HepG2 (cell line): ENCODE measurements around the gene PHKG1. TPM values are rescaled to one million over a fixed set of nuclear protein-coding genes. Genes with fewer than 3 reads are reported as not detected.

ENCODE experiments used
- ARID2 ChIP-seq: sonication (generic); formaldehyde crosslinking; IDR thresholded peaks from 2 replicates; pipeline ENCODE4 v1.8.1; 2022; ENCODE audit warnings: mild to moderate bottlenecking, missing genetic modification reagents, borderline replicate concordance
- ATF6 ChIP-seq: sonication (generic); formaldehyde crosslinking; conservative IDR thresholded peaks from 2 replicates; pipeline ENCODE4 v1.4.0; 2020; ENCODE audit warnings: missing genetic modification reagents
- CSRNP2 ChIP-seq: sonication (generic); formaldehyde crosslinking; conservative IDR thresholded peaks from 2 replicates; pipeline ENCODE4 v1.8.0; 2022; ENCODE audit warnings: low read depth, missing genetic modification reagents
- EP300 ChIP-seq, 3 experiments: sonication (generic) in 1 of 3; formaldehyde crosslinking in 1 of 3; IDR thresholded peaks; 2 replicates each; pipeline versions ENCODE4 v1.5.1 to v1.6.1; 2011 to 2020; ENCODE audit warnings: low read depth in 2 of 3, low read length in 2 of 3, borderline replicate concordance in 1 of 3, improper control_type of control experiment in 1 of 3, mild to moderate bottlenecking in 1 of 3, missing genetic modification reagents in 1 of 3, moderate library complexity in 1 of 3
- FIP1L1 ChIP-seq: fragments of 200-400 bp; formaldehyde crosslinking; IDR thresholded peaks from 2 replicates; pipeline ENCODE4 v1.6.1; 2018; ENCODE audit warnings: low read depth, mild to moderate bottlenecking, low read length, moderate library complexity, borderline replicate concordance; ENCODE audit not compliant: insufficient read depth
- GABPA ChIP-seq, 2 experiments: IDR thresholded peaks; 2 replicates each; pipeline ENCODE4 v1.6.1; 2011 to 2016; ENCODE audit warnings: low read depth in 2 of 2, low read length in 1 of 2, missing biosample characterization in 1 of 2, missing genetic modification characterization in 1 of 2
- KMT2A ChIP-seq: sonication (generic); formaldehyde crosslinking; IDR thresholded peaks from 2 replicates; pipeline ENCODE4 v1.4.0; 2020; ENCODE audit warnings: missing genetic modification reagents
- MAX ChIP-seq: IDR thresholded peaks from 2 replicates; pipeline ENCODE4 v1.6.1; 2012; ENCODE audit warnings: inconsistent platforms
- MIXL1 ChIP-seq: IDR thresholded peaks from 2 replicates; pipeline ENCODE4 v1.6.1; 2016
- MLLT10 ChIP-seq: sonication (generic); formaldehyde crosslinking; IDR thresholded peaks from 2 replicates; pipeline ENCODE4 v1.4.0; 2020; ENCODE audit warnings: missing genetic modification reagents
- MTERF4 ChIP-seq: sonication (generic); formaldehyde crosslinking; IDR thresholded peaks from 2 replicates; pipeline ENCODE4 v1.8.0; 2023; ENCODE audit warnings: mild to moderate bottlenecking, missing genetic modification reagents
- NCOA5 ChIP-seq: sonication (generic); formaldehyde crosslinking; IDR thresholded peaks from 2 replicates; pipeline ENCODE4 v1.4.0; 2020; ENCODE audit warnings: missing genetic modification reagents
- NKX3-1 ChIP-seq: sonication (generic); formaldehyde crosslinking; IDR thresholded peaks from 2 replicates; pipeline ENCODE4 v1.5.0; 2020; ENCODE audit warnings: missing genetic modification reagents
- POGZ ChIP-seq: sonication (generic); formaldehyde crosslinking; IDR thresholded peaks from 2 replicates; pipeline ENCODE4 v1.4.0; 2020; ENCODE audit warnings: mild to moderate bottlenecking, missing genetic modification reagents
- REPIN1 ChIP-seq: sonication (generic); formaldehyde crosslinking; IDR thresholded peaks from 2 replicates; pipeline ENCODE4 v1.8.0; 2022; ENCODE audit warnings: missing genetic modification reagents, low read depth, mild to moderate bottlenecking, borderline replicate concordance
- SMAD3 ChIP-seq: sonication (generic); formaldehyde crosslinking; IDR thresholded peaks from 2 replicates; pipeline ENCODE4 v1.4.0; 2020; ENCODE audit warnings: missing genetic modification reagents
- SMYD3 ChIP-seq: sonication (generic); formaldehyde crosslinking; IDR thresholded peaks from 2 replicates; pipeline ENCODE4 v1.8.1; 2023; ENCODE audit warnings: mild to moderate bottlenecking, missing genetic modification reagents
- STAG1 ChIP-seq: sonication (generic); formaldehyde crosslinking; IDR thresholded peaks from 2 replicates; pipeline ENCODE4 v1.4.0; 2020; ENCODE audit warnings: missing genetic modification reagents
- TP53 ChIP-seq: sonication (generic); formaldehyde crosslinking; conservative IDR thresholded peaks from 2 replicates; pipeline ENCODE4 v1.4.0; 2020; ENCODE audit warnings: missing genetic modification reagents
- ZFP62 ChIP-seq: sonication (generic); formaldehyde crosslinking; IDR thresholded peaks from 2 replicates; pipeline ENCODE4 v1.4.0; 2020; ENCODE audit warnings: missing genetic modification reagents
- ZKSCAN1 ChIP-seq: fragments of 150-350 bp; IDR thresholded peaks from 2 replicates; pipeline ENCODE4 v1.6.1; 2014; ENCODE audit warnings: low read length
- ZNF101 ChIP-seq: sonication (generic); formaldehyde crosslinking; IDR thresholded peaks from 2 replicates; pipeline ENCODE4 v1.4.0; 2020; ENCODE audit warnings: mild to moderate bottlenecking, low read depth, missing genetic modification reagents, borderline replicate concordance
- ZNF331 ChIP-seq: sonication (generic); formaldehyde crosslinking; IDR thresholded peaks from 2 replicates; pipeline ENCODE4 v1.4.0; 2020; ENCODE audit warnings: missing genetic modification reagents
- ZNF34 ChIP-seq: sonication (generic); formaldehyde crosslinking; IDR thresholded peaks from 2 replicates; pipeline ENCODE4 v1.4.0; 2020; ENCODE audit warnings: mild to moderate bottlenecking, missing genetic modification reagents, borderline replicate concordance
- polyA plus RNA-seq, 8 experiments: library from polyadenylated mRNA; depleted of rRNA in 3 of 8; stranded (reverse) in 7 of 8; unstranded in 1 of 8; fragments of >200 nt; fragmentation: Illumina TruSeq in 4 of 8; extraction: Trizol in 4 of 8; gene quantifications; 2 replicates each; pipeline versions ENCODE4 v1.2.1 to v1.2.3, GENCODE V29; 2011 to 2016; ENCODE audit warnings: low read depth in 4 of 8, missing spikeins in 1 of 8, mixed read lengths in 1 of 8; ENCODE audit not compliant: insufficient read depth in 1 of 8
- total RNA-seq, 5 experiments: library from RNA; depleted of rRNA; stranded (reverse); fragments of >200 nt; fragmentation: Illumina TruSeq; extraction: Trizol; gene quantifications; 2 replicates each; pipeline ENCODE4 v1.2.3, GENCODE V29; 2016; ENCODE audit warnings: low read depth in 1 of 5

Gene PHKG1
- total and polyA plus RNA-seq, 2 of the 13 experiments (the other 11 are each of a cell fraction or from before 2014, with no cell fraction given) = 0.44 to 0.71 TPM

GRCh38 chr7:56051339-56052191 is 41.2 kb downstream of the PHKG1 start, which contains the start of the genes CCT6A and PSPH (continued):
- TF ChIP-seq FIP1L1 (0 out of 2 replicates have a peak, but pooled peaks have one; percentile 67), SMAD3 (CRISPR knock-in tag) (peak; percentile 78; the same call in 1 of the 2 replicates), POGZ (CRISPR knock-in tag) (peak; percentile 95), ARID2 (CRISPR knock-in tag) (no peak), STAG1 (peak; percentile 2; the same call in 1 of the 2 replicates), MAX (peak; percentile 94), REPIN1 (CRISPR knock-in tag) (peak; percentile 89), TP53 (CRISPR knock-in tag) (peak; percentile 36; the same call in 1 of the 2 replicates), ZFP62 (CRISPR knock-in tag) (no peak), ZKSCAN1 (no peak), NKX3-1 (no peak), EP300 (IDR thresholded peaks at IDR 0.05; ENCODE audit: low read depth in 2 of 2, low read length in 2 of 2) (peak in 1 of 2 experiments; percentile 12; a peak in 1 of 4 replicates), EP300 (CRISPR knock-in tag; IDR thresholded peaks at IDR 0.05; ENCODE audit: borderline replicate concordance) (peak; percentile 49; the same call in 1 of the 2 replicates), ZNF34 (CRISPR knock-in tag) (no peak), MLLT10 (CRISPR knock-in tag) (no peak), CSRNP2 (no peak), GABPA (IDR thresholded peaks at IDR 0.05; ENCODE audit: low read depth, low read length) (peak; percentile 42), GABPA (CRISPR knock-in tag; IDR thresholded peaks at IDR 0.05; ENCODE audit: low read depth) (peak; percentile 79), SMYD3 (CRISPR knock-in tag) (no peak; the same call in 1 of the 2 replicates), ATF6 (no peak), MIXL1 (CRISPR knock-in tag) (peak; percentile 51; the same call in 1 of the 2 replicates), ZNF331 (peak; percentile 61; the same call in 1 of the 2 replicates), ZNF101 (CRISPR knock-in tag) (no peak), KMT2A (CRISPR knock-in tag) (peak; percentile 93), MTERF4 (peak; percentile 5; the same call in 1 of the 2 replicates), NCOA5 (CRISPR knock-in tag) (no peak)
